Trophoblast cell (in vitro differentiated cells and primary cell): ENCODE data around the gene CLEC16A.

Experiments used
- DNase-seq, 2 donors: peaks; one replicate each; pipeline ENCODE4 v3.0.0-alpha.2; 2016
- H2AFZ ChIP-seq: 2 replicates; pipeline ENCODE4 v1.6.1; 2013; ENCODE audit warnings: low read length, moderate library complexity, mild to moderate bottlenecking; ENCODE audit not compliant: insufficient read depth, poor library complexity
- H2AK5ac ChIP-seq: 2 replicates; pipeline ENCODE4 v1.6.1; 2013; ENCODE audit warnings: mild to moderate bottlenecking, low read length
- H2BK120ac ChIP-seq: 2 replicates; pipeline ENCODE4 v1.6.1; 2013; ENCODE audit warnings: low read length, mild to moderate bottlenecking, moderate library complexity; ENCODE audit not compliant: insufficient read depth, poor library complexity
- H2BK12ac ChIP-seq: 2 replicates; pipeline ENCODE4 v1.6.1; 2013; ENCODE audit warnings: mild to moderate bottlenecking, low read length, moderate library complexity
- H2BK5ac ChIP-seq: 2 replicates; pipeline ENCODE4 v1.6.1; 2013; ENCODE audit warnings: low read length, low read depth, moderate library complexity, mild to moderate bottlenecking; ENCODE audit not compliant: poor library complexity
- H3K14ac ChIP-seq: 2 replicates; pipeline ENCODE4 v1.6.1; 2013; ENCODE audit warnings: mild to moderate bottlenecking, low read length
- H3K18ac ChIP-seq: 2 replicates; pipeline ENCODE4 v1.6.1; 2013; ENCODE audit warnings: mild to moderate bottlenecking, low read length
- H3K23ac ChIP-seq: 2 replicates; pipeline ENCODE4 v1.6.1; 2013; ENCODE audit warnings: low read length
- H3K27ac ChIP-seq: 2 replicates; pipeline ENCODE4 v1.5.1; 2013; ENCODE audit warnings: low read depth, mild to moderate bottlenecking, inconsistent platforms, low read length, moderate library complexity
- H3K27me3 ChIP-seq: 2 replicates; pipeline ENCODE4 v1.6.1; 2013; ENCODE audit warnings: inconsistent platforms, mild to moderate bottlenecking, low read length, moderate library complexity; ENCODE audit not compliant: insufficient read depth
- H3K36me3 ChIP-seq, 2 experiments: 1 replicate in 1 of 2; 2 replicates in 1 of 2; pipeline ENCODE4 v1.6.1; 2013; ENCODE audit warnings: low read length in 2 of 2, mild to moderate bottlenecking in 2 of 2, moderate library complexity in 1 of 2; ENCODE audit not compliant: insufficient read depth in 2 of 2, control insufficient read depth in 1 of 2
- H3K4ac ChIP-seq: 2 replicates; pipeline ENCODE4 v1.6.1; 2013; ENCODE audit warnings: low read depth, mild to moderate bottlenecking, low read length, moderate library complexity
- H3K4me1 ChIP-seq, 2 experiments: 1 replicate in 1 of 2; 2 replicates in 1 of 2; pipeline ENCODE4 v1.6.1; 2013; ENCODE audit warnings: low read length in 2 of 2, mild to moderate bottlenecking in 2 of 2, moderate library complexity in 1 of 2; ENCODE audit not compliant: insufficient read depth in 2 of 2, control insufficient read depth in 1 of 2
- H3K4me2 ChIP-seq: 2 replicates; pipeline ENCODE4 v1.6.1; 2013; ENCODE audit warnings: inconsistent platforms, mild to moderate bottlenecking, low read length, moderate library complexity
- H3K4me3 ChIP-seq: 2 replicates; pipeline ENCODE4 v1.5.1; 2013; ENCODE audit warnings: mild to moderate bottlenecking, low read depth, low read length, inconsistent platforms
- H3K79me1 ChIP-seq: one replicate; pipeline ENCODE4 v1.6.1; 2013; ENCODE audit warnings: low read length
- H3K79me2 ChIP-seq: 2 replicates; pipeline ENCODE4 v1.6.1; 2013; ENCODE audit warnings: low read length, mild to moderate bottlenecking; ENCODE audit not compliant: control insufficient read depth, insufficient read depth, poor library complexity
- H3K9ac ChIP-seq: 2 replicates; pipeline ENCODE4 v1.6.1; 2013; ENCODE audit warnings: mild to moderate bottlenecking, low read length
- H3K9me3 ChIP-seq: 2 replicates; pipeline ENCODE4 v1.6.1; 2013; ENCODE audit warnings: low read depth, mild to moderate bottlenecking, control low read depth, inconsistent platforms, low read length; ENCODE audit not compliant: insufficient read depth
- H4K12ac ChIP-seq: 2 replicates; pipeline ENCODE4 v1.6.1; 2013; ENCODE audit warnings: low read depth, mild to moderate bottlenecking, low read length, moderate library complexity
- H4K8ac ChIP-seq: 2 replicates; pipeline ENCODE4 v1.6.1; 2013; ENCODE audit warnings: low read depth, mild to moderate bottlenecking, low read length, moderate library complexity
- H4K91ac ChIP-seq: one replicate; pipeline ENCODE4 v1.6.1; 2013; ENCODE audit warnings: low read depth, mild to moderate bottlenecking, low read length, moderate library complexity
- WGBS: extraction: QIAGEN DNeasy Blood & Tissue Kit; methylation state at CpG from one replicate; pipeline ENCODE4 v1.1.7; 2013; ENCODE audit warnings: missing lambda C conversion rate; ENCODE audit not compliant: insufficient read length, insufficient coverage; ENCODE audit errors: extremely low coverage; 5-methylcytosine and 5-hydroxymethylcytosine counted together

CLEC16A gene

DNA sequence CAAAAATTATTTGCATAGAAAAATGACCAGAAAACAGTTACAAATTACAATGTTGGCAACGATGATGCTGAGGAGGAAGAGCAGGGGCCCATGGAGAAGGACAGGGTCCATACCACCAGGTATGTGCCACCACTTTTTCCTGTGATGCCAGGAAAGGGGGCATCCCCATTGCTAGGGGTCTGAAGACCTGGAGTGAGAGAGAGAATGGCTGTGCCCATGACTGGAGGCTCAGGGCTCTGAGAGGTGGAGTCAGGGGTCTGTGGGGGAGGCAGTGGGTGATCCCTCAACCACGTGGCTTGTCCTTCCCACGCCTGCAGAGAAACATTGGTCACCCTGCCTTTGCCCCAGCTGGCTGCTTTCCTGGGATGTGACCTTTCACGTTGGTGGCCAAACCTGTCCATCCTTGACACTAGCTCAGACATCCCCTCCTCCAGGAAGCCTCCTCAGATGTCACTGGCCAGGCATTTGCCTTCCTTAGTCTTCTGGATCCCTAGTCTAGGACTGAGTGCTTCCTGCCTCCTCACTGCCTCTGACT, 260.2 kb downstream of the CLEC16A start:
- H3K4me1 ChIP-seq = peaks cover 8 to 9% of the 10 kb centered on the region in 2 experiments
- no peaks in the 10 kb centered on the region for H3K79me2 ChIP-seq
- peaks cover 11% of the 10 kb centered on the region for H3K9me3 ChIP-seq
- no peaks in the 10 kb centered on the region for H3K36me3 ChIP-seq
- WGBS = no CpG with 5 or more reads among the region's 4 CpGs
- no peak overlapping the region for H2BK120ac ChIP-seq
- no peaks in the 10 kb centered on the region for H3K79me1 ChIP-seq
- H3K4me3 ChIP-seq = no peak overlapping the region
- no peak overlapping the region for H4K12ac ChIP-seq
- H2BK12ac ChIP-seq = no peak overlapping the region
- H3K14ac ChIP-seq = no peak overlapping the region
- H3K4me2 ChIP-seq = no peak overlapping the region
- no peak overlapping the region for H3K4ac ChIP-seq
- DNase-seq = no peak
- H2AFZ ChIP-seq = no peak overlapping the region
- H4K91ac ChIP-seq = no peak overlapping the region
- no peak overlapping the region for H2BK5ac ChIP-seq
- H3K27ac ChIP-seq = no peak overlapping the region
- H3K18ac ChIP-seq = no peak overlapping the region
- H4K8ac ChIP-seq = no peak overlapping the region
- no peaks in the 10 kb centered on the region for H3K27me3 ChIP-seq
- H3K23ac ChIP-seq = no peak overlapping the region
- H2AK5ac ChIP-seq = no peak overlapping the region
- H3K9ac ChIP-seq = no peak overlapping the region

DNA sequence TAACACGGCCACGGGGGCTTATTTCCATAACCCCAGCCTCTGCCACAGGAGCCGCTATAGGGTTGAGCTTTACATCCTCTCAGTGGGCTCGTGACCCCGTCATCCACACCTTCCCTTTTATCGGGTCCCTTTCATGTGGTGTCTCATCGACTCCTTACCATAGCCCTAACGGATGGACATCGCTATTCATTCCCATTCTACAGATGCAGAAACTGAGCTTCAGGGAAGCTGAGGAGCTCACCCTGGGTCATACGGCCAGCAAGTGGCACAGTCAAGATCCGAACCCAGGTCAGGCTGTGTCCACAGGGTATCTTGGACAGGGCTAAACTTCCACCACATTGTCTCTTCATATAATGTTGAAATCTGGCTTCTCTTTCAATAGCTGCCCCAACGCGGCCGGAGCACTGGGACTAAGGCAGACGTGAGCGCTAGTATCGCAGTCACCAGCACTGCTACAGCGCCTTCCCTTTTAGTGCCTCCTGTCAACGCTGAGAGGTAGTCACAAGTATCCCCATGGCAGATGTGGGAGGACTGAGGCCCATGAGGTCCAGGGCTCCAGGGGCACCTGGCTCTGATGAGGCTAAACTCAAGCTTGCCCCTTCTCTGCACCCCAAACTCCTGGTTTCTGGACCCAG, 260.8 kb downstream of the CLEC16A start:
- peaks cover 8 to 9% of the 10 kb centered on the region in 2 experiments for H3K4me1 ChIP-seq
- no peaks in the 10 kb centered on the region for H3K36me3 ChIP-seq
- H3K23ac ChIP-seq = no peak overlapping the region
- DNase-seq = no peak
- H3K14ac ChIP-seq = no peak overlapping the region
- H3K79me2 ChIP-seq = no peaks in the 10 kb centered on the region
- H2BK5ac ChIP-seq = no peak overlapping the region
- H3K27me3 ChIP-seq = no peaks in the 10 kb centered on the region
- no peak overlapping the region for H3K18ac ChIP-seq
- no peak overlapping the region for H3K4ac ChIP-seq
- H4K8ac ChIP-seq = no peak overlapping the region
- no peak overlapping the region for H2AFZ ChIP-seq
- no peak overlapping the region for H3K27ac ChIP-seq
- H2BK12ac ChIP-seq = no peak overlapping the region
- no CpG with 5 or more reads among the region's 19 CpGs for WGBS
- H3K9ac ChIP-seq = no peak overlapping the region
- H3K4me3 ChIP-seq = no peak overlapping the region
- no peak overlapping the region for H2BK120ac ChIP-seq
- no peak overlapping the region for H2AK5ac ChIP-seq
- H3K9me3 ChIP-seq = peaks cover 11% of the 10 kb centered on the region
- H4K12ac ChIP-seq = no peak overlapping the region
- no peak overlapping the region for H3K4me2 ChIP-seq
- H3K79me1 ChIP-seq = no peaks in the 10 kb centered on the region
- H4K91ac ChIP-seq = no peak overlapping the region

DNA sequence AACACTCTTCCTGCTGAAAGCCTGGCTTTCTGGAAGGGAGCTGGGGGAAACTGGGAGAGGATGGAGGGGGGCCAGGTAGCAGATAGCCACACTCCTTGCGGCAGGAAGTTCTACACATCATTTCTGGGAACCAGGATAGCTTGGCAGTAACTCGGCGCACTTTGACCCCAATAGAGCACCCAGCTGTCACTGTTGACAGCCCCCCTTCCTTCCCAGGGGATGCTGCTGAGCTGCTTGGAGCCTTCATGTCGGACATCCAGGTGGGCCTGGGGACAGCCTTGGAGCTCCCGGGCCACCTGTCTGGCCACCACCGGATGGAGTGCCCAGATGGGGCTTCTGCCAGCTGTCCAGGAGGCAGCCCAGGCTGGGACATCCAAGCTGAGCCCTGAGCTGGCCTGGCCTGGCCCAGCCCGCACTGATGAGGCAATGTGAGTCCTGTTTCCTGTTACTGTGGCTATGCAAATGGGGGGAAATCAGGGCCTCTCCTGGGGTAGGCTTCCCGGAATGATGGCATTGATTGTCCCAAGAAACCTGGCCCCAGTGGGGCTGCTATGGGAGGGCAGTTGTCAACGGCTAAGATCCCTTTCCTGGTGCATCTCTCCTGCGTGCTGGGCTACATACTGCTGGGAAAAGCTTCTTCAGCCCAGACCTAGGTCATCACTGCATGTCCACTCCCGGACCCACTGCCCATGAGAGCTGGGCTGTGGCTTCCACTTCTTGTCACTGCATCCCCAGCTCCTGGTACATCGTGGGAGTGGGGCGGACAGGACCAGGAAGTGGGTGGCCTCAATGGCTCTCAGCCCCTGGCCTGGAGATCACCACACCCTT, 261.6 kb downstream of the CLEC16A start:
- Histone ChIP-seq H2BK12ac (no peak overlapping the region), H3K36me3 (no peaks in the 10 kb centered on the region), H3K9me3 (peaks cover 11% of the 10 kb centered on the region), H4K12ac (no peak overlapping the region), H4K91ac (no peak overlapping the region), H4K8ac (no peak overlapping the region), H3K23ac (no peak overlapping the region), H3K27me3 (no peaks in the 10 kb centered on the region), H3K18ac (no peak overlapping the region), H2BK5ac (no peak overlapping the region), H3K79me2 (no peaks in the 10 kb centered on the region), H3K9ac (no peak overlapping the region), H3K79me1 (no peaks in the 10 kb centered on the region), H2AFZ (no peak overlapping the region), H2AK5ac (no peak overlapping the region), H3K27ac (no peak overlapping the region), H2BK120ac (no peak overlapping the region), H3K14ac (no peak overlapping the region), H3K4me3 (no peak overlapping the region), H3K4ac (no peak overlapping the region), H3K4me2 (no peak overlapping the region), H3K4me1 (peaks cover 8 to 9% of the 10 kb centered on the region in 2 experiments)
- no peak for DNase-seq
- no CpG with 5 or more reads among the region's 13 CpGs for WGBS

DNA sequence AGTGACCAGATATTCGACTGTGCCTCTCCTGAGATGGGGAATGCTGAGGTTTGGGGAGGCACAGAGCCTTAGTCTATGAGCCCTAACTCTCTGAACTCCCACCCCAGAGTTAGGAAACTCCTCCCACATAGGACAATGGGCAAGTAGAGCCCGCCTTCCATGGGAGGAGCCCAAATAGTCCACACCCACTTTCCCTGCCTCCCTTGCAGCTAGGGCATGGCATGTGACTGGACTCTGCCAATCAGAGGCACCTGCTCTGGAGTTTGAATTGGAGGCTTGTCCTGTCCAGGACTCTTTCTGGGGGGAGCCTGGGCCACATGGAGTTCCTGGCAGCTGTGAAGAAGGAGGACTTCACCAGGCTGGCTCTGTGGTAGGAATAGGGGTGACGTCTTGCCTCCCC, 263.3 kb downstream of the CLEC16A start:
- DNase-seq = no peak
- Histone ChIP-seq H4K12ac (no peak overlapping the region), H3K4me2 (no peak overlapping the region), H3K9ac (no peak overlapping the region), H3K4me1 (no peaks in the 10 kb centered on the region), H4K91ac (no peak overlapping the region), H3K27ac (no peak overlapping the region), H3K4me3 (no peak overlapping the region), H3K9me3 (peaks cover 13% of the 10 kb centered on the region), H3K4ac (no peak overlapping the region), H3K14ac (no peak overlapping the region), H3K18ac (no peak overlapping the region), H2BK12ac (no peak overlapping the region), H4K8ac (no peak overlapping the region), H2BK120ac (no peak overlapping the region), H2AFZ (no peak overlapping the region), H2AK5ac (no peak overlapping the region), H3K79me1 (no peaks in the 10 kb centered on the region), H3K36me3 (no peaks in the 10 kb centered on the region), H3K23ac (no peak overlapping the region), H3K27me3 (no peaks in the 10 kb centered on the region), H2BK5ac (no peak overlapping the region), H3K79me2 (no peaks in the 10 kb centered on the region)
- WGBS = no CpG with 5 or more reads among the region's 3 CpGs
